Left hindlimb (tissue), 1 donor: ENCODE measurements around the gene DOC2B.
"Not testable (repeated sequence)": the region's sequence is repeated elsewhere in the genome, so short reads cannot be mapped to it uniquely, and the experiment has no call there.

Experiments
- DNase-seq: peaks from one replicate; pipeline ENCODE4 v3.0.0-alpha.2; 2018

The DOC2B gene

GRCh38 chr17:187130-187529 is 5.7 kb upstream of the DOC2B start:
- peak; percentile 11 for DNase-seq

GRCh38 chr17:185445-186138 is 4.1 kb upstream of the DOC2B start:
- no peak for DNase-seq

- DNase-seq: no peak
Measured at GRCh38 chr17:183021-183420, 1.6 kb upstream of the DOC2B start.

GRCh38 chr17:182050-182751 is 751 bp upstream of the DOC2B start:
- no peak for DNase-seq

GRCh38 chr17:180381-181244 is 837 bp downstream of the DOC2B start:
- DNase-seq: no peak

GRCh38 chr17:179781-180380 is 1.6 kb downstream of the DOC2B start:
- no peak for DNase-seq

- DNase-seq: no peak
Measured at GRCh38 chr17:179066-179432, 2.4 kb downstream of the DOC2B start.

- DNase-seq: no peak
Measured at GRCh38 chr17:178292-179065, 3.0 kb downstream of the DOC2B start.

- no peak for DNase-seq
Measured at GRCh38 chr17:177762-178161, 3.7 kb downstream of the DOC2B start.

GRCh38 chr17:177155-177554 is 4.3 kb downstream of the DOC2B start:
- no peak for DNase-seq

GRCh38 chr17:173166-173911 is 8.1 kb downstream of the DOC2B start:
- DNase-seq: no peak

GRCh38 chr17:172401-172800 is 9.0 kb downstream of the DOC2B start:
- DNase-seq: no peak

GRCh38 chr17:171871-172270 is 9.6 kb downstream of the DOC2B start:
- no peak for DNase-seq

GRCh38 chr17:170130-170670 is 11.2 kb downstream of the DOC2B start:
- no peak for DNase-seq

GRCh38 chr17:168614-169013 is 12.8 kb downstream of the DOC2B start:
- DNase-seq: not testable (repeated sequence)

- no peak for DNase-seq
Measured at GRCh38 chr17:165939-166338, 15.5 kb downstream of the DOC2B start.

- DNase-seq: peak; percentile 79
Measured at GRCh38 chr17:164303-165235, 16.9 kb downstream of the DOC2B start.

GRCh38 chr17:163514-164098 is 17.8 kb downstream of the DOC2B start:
- no peak for DNase-seq

- DNase-seq: no peak
Measured at GRCh38 chr17:162689-163088, 18.8 kb downstream of the DOC2B start.

GRCh38 chr17:161481-161880 is 20.0 kb downstream of the DOC2B start:
- DNase-seq: no peak
